SK-N-MC (cell line): Measurements from ENCODE around the gene BCKDHB.

Experiments used
- DNase-seq: peaks from one replicate; pipeline ENCODE4 v3.0.0-alpha.2; 2011; ENCODE audit warnings: low read depth, low spot score
- H3K27ac ChIP-seq: fragments of 200-600 bp; sonication (generic); 2 replicates; pipeline ENCODE4 v1.5.1; 2016; ENCODE audit warnings: mixed run types
- H3K36me3 ChIP-seq: fragments of 200-600 bp; sonication (generic); 2 replicates; pipeline ENCODE4 v1.6.1; 2017; ENCODE audit warnings: antibody characterized with exemption, low read length, mixed read lengths; ENCODE audit not compliant: insufficient read depth
- H3K4me3 ChIP-seq: fragments of 200-600 bp; sonication (generic); 2 replicates; pipeline ENCODE4 v1.5.1; 2016
- H3K9ac ChIP-seq: fragments of 200-600 bp; sonication (generic); 2 replicates; pipeline ENCODE4 v1.8.0; 2017; ENCODE audit warnings: mixed run types, mixed read lengths; ENCODE audit not compliant: insufficient read length
- H3K9me3 ChIP-seq: fragments of 200-600 bp; sonication (generic); 2 replicates; pipeline ENCODE4 v1.6.1; 2017; ENCODE audit warnings: low read depth, mild to moderate bottlenecking, antibody characterized with exemption, low read length, moderate library complexity, mixed read lengths
- EZH2 ChIP-seq: fragments of 200-600 bp; sonication (generic); IDR thresholded peaks from one replicate; pipeline ENCODE4 v1.6.1; 2017; ENCODE audit warnings: antibody characterized with exemption
- FOXP2 ChIP-seq: optimal IDR thresholded peaks from 2 replicates; pipeline ENCODE3; 2011; ENCODE audit warnings: mild to moderate bottlenecking, moderate library complexity; ENCODE audit not compliant: insufficient read depth; ENCODE audit errors: extremely low read length, control extremely low read depth
- POLR2AphosphoS5 ChIP-seq: IDR thresholded peaks from 2 replicates; pipeline ENCODE4 v1.6.1; 2012; ENCODE audit warnings: mild to moderate bottlenecking, low read depth, low read length, borderline replicate concordance

The BCKDHB gene

GRCh38 chr6:80143419-80143937 is 37.0 kb downstream of the BCKDHB start:
- DNase-seq: no peak
- Histone ChIP-seq H3K4me3 (no peak overlapping the region), H3K27ac (no peak overlapping the region), H3K36me3 (no peaks in the 10 kb centered on the region), H3K9me3 (no peaks in the 10 kb centered on the region), H3K9ac (no peak overlapping the region)
- TF ChIP-seq FOXP2: no peak
- TF ChIP-seq EZH2: no peak
- no peak for TF ChIP-seq POLR2AphosphoS5

- H3K9me3 ChIP-seq: no peaks in the 10 kb centered on the region
- H3K36me3 ChIP-seq: no peaks in the 10 kb centered on the region
- DNase-seq: no peak
- no peak for TF ChIP-seq EZH2
- no peak for TF ChIP-seq FOXP2
- no peak for TF ChIP-seq POLR2AphosphoS5
- H3K9ac ChIP-seq: no peak overlapping the region
- no peak overlapping the region for H3K27ac ChIP-seq
- no peak overlapping the region for H3K4me3 ChIP-seq
Observed at GRCh38 chr6:80144753-80145315, 38.4 kb downstream of the BCKDHB start.

- no peak overlapping the region for H3K9ac ChIP-seq
- H3K4me3 ChIP-seq: no peak overlapping the region
- H3K36me3 ChIP-seq: no peaks in the 10 kb centered on the region
- no peaks in the 10 kb centered on the region for H3K9me3 ChIP-seq
- H3K27ac ChIP-seq: no peak overlapping the region
- no peak for DNase-seq
- TF ChIP-seq FOXP2: no peak
Observed at GRCh38 chr6:80145509-80145908, 39.0 kb downstream of the BCKDHB start.

- Histone ChIP-seq H3K36me3 (no peaks in the 10 kb centered on the region), H3K4me3 (no peak overlapping the region), H3K9me3 (no peaks in the 10 kb centered on the region), H3K9ac (no peak overlapping the region), H3K27ac (no peak overlapping the region)
- TF ChIP-seq POLR2AphosphoS5 (no peak), EZH2 (no peak), FOXP2 (no peak)
- DNase-seq: no peak
Observed at GRCh38 chr6:80145921-80146320, 39.5 kb downstream of the BCKDHB start.

GRCh38 chr6:80148220-80148619 is 41.7 kb downstream of the BCKDHB start:
- H3K27ac ChIP-seq: no peak overlapping the region
- DNase-seq: no peak
- no peak overlapping the region for H3K4me3 ChIP-seq
- H3K9me3 ChIP-seq: no peaks in the 10 kb centered on the region
- H3K36me3 ChIP-seq: no peaks in the 10 kb centered on the region
- TF ChIP-seq POLR2AphosphoS5: no peak
- no peak for TF ChIP-seq FOXP2
- no peak for TF ChIP-seq EZH2
- H3K9ac ChIP-seq: no peak overlapping the region

- DNase-seq: no peak
- no peak overlapping the region for H3K4me3 ChIP-seq
- TF ChIP-seq POLR2AphosphoS5 (no peak), FOXP2 (no peak), EZH2 (no peak)
- no peak overlapping the region for H3K9ac ChIP-seq
- no peak overlapping the region for H3K27ac ChIP-seq
- H3K36me3 ChIP-seq: no peaks in the 10 kb centered on the region
- no peaks in the 10 kb centered on the region for H3K9me3 ChIP-seq
Observed at GRCh38 chr6:80151635-80152034, 45.2 kb downstream of the BCKDHB start.

GRCh38 chr6:80154160-80154559 is 47.7 kb downstream of the BCKDHB start:
- TF ChIP-seq EZH2: no peak
- no peak for TF ChIP-seq POLR2AphosphoS5
- TF ChIP-seq FOXP2: no peak

GRCh38 chr6:80156221-80156620 is 49.8 kb downstream of the BCKDHB start:
- H3K27ac ChIP-seq: no peak overlapping the region
- H3K4me3 ChIP-seq: no peak overlapping the region
- H3K9me3 ChIP-seq: no peaks in the 10 kb centered on the region
- TF ChIP-seq EZH2: no peak
- TF ChIP-seq FOXP2: no peak
- no peak for TF ChIP-seq POLR2AphosphoS5
- no peak overlapping the region for H3K9ac ChIP-seq
- no peak for DNase-seq
- H3K36me3 ChIP-seq: no peaks in the 10 kb centered on the region

More at GRCh38 chr6:80154160-80154559, 47.7 kb downstream of the BCKDHB start:
- Histone ChIP-seq H3K27ac (no peak overlapping the region), H3K9me3 (no peaks in the 10 kb centered on the region), H3K36me3 (no peaks in the 10 kb centered on the region), H3K4me3 (no peak overlapping the region), H3K9ac (no peak overlapping the region)
- no peak for DNase-seq

- no peak overlapping the region for H3K27ac ChIP-seq
- H3K36me3 ChIP-seq: no peaks in the 10 kb centered on the region
- H3K4me3 ChIP-seq: no peak overlapping the region
- no peaks in the 10 kb centered on the region for H3K9me3 ChIP-seq
- H3K9ac ChIP-seq: no peak overlapping the region
- DNase-seq: no peak
- TF ChIP-seq POLR2AphosphoS5 (no peak), EZH2 (no peak), FOXP2 (no peak)
Observed at GRCh38 chr6:80158478-80158989, 52.1 kb downstream of the BCKDHB start.
